SU-DHL-6 (cell line): ENCODE results near the gene FAM120A.

Source experiments
- H2AFZ ChIP-seq: fragments of 200-600 bp; sonication (generic); 2 replicates; pipeline ENCODE4 v1.6.1; 2014; ENCODE audit warnings: low read depth, mild to moderate bottlenecking, moderate library complexity, mixed read lengths, antibody characterized with exemption, low read length; ENCODE audit not compliant: severe bottlenecking
- H3F3A ChIP-seq: fragments of 200-600 bp; shearing (Covaris generic); 2 replicates; pipeline ENCODE4 v1.6.0; 2016; ENCODE audit warnings: antibody characterized with exemption, mild to moderate bottlenecking; ENCODE audit not compliant: insufficient read depth
- H3K27ac ChIP-seq: fragments of 200-600 bp; sonication (generic); 2 replicates; pipeline ENCODE4 v1.5.1; 2016; ENCODE audit warnings: low read depth, mild to moderate bottlenecking, low read length, moderate library complexity, mixed read lengths
- H3K27me3 ChIP-seq: fragments of 200-600 bp; sonication (generic), shearing (Covaris generic); 2 replicates; pipeline ENCODE4 v1.6.0; 2014; ENCODE audit warnings: mild to moderate bottlenecking, low read length
- H3K36me3 ChIP-seq: fragments of 200-600 bp; sonication (generic); 2 replicates; pipeline ENCODE4 v1.6.1; 2014; ENCODE audit warnings: mild to moderate bottlenecking, low read length, mixed read lengths
- H3K4me2 ChIP-seq: fragments of 300-600, 200-600 bp; shearing (Covaris generic), sonication (generic); 2 replicates; pipeline ENCODE4 v1.6.0; 2014; ENCODE audit warnings: low read length, low read depth, mild to moderate bottlenecking; ENCODE audit not compliant: poor library complexity, severe bottlenecking
- H3K4me3 ChIP-seq: fragments of 200-600 bp; sonication (generic); 2 replicates; pipeline ENCODE4 v1.5.1; 2014; ENCODE audit warnings: antibody characterized with exemption, low read length, mild to moderate bottlenecking, mixed read lengths; ENCODE audit not compliant: insufficient read depth, poor library complexity, severe bottlenecking
- H3K79me2 ChIP-seq: fragments of 200-600 bp; sonication (generic); 2 replicates; pipeline ENCODE4 v1.6.1; 2014; ENCODE audit warnings: mild to moderate bottlenecking, low read length, moderate library complexity; ENCODE audit not compliant: insufficient read depth
- H3K9ac ChIP-seq: fragments of 200-600 bp; sonication (generic); 2 replicates; pipeline ENCODE4 v1.7.0; 2014; ENCODE audit warnings: mild to moderate bottlenecking, low read length
- H3K9me2 ChIP-seq: fragments of 200-600 bp; sonication (generic); replicated peaks from 2 replicates; pipeline ENCODE4 v1.6.1; 2014; ENCODE audit warnings: low read length; ENCODE audit not compliant: insufficient read depth
- H3K9me3 ChIP-seq: fragments of 200-600 bp; sonication (generic); 2 replicates; pipeline ENCODE4 v1.6.1; 2014; ENCODE audit warnings: low read length, mixed read lengths; ENCODE audit not compliant: insufficient read depth
- H4K20me1 ChIP-seq: fragments of 200-600 bp; sonication (generic); 2 replicates; pipeline ENCODE4 v1.6.1; 2014; ENCODE audit warnings: low read depth, mild to moderate bottlenecking, antibody characterized with exemption, low read length, moderate library complexity, mixed read lengths
- CTCF ChIP-seq: fragments of 200-600 bp; sonication (generic); IDR thresholded peaks from one replicate; pipeline ENCODE4 v1.5.1; 2017; ENCODE audit warnings: antibody characterized with exemption, mild to moderate bottlenecking, low read length, moderate library complexity; ENCODE audit not compliant: insufficient read depth, poor library complexity, severe bottlenecking
- EZH2phosphoT487 ChIP-seq: fragments of 200-600 bp; sonication (generic), shearing (Covaris generic); conservative IDR thresholded peaks from 2 replicates; pipeline ENCODE4 v1.6.1; 2018; ENCODE audit warnings: mild to moderate bottlenecking, antibody characterized with exemption, low read length, moderate library complexity, mixed read lengths

The FAM120A gene

GRCh38 chr9:93596399-93596798 is 144.9 kb downstream of the FAM120A start:
- Histone ChIP-seq H3K27ac (no peak overlapping the region), H3F3A (no peaks in the 10 kb centered on the region), H3K4me3 (no peak overlapping the region), H2AFZ (no peak overlapping the region), H3K9me3 (no peaks in the 10 kb centered on the region), H3K9me2 (no peaks in the 10 kb centered on the region), H3K27me3 (no peaks in the 10 kb centered on the region), H3K4me2 (no peak overlapping the region), H3K79me2 (no peaks in the 10 kb centered on the region), H4K20me1 (no peaks in the 10 kb centered on the region), H3K9ac (no peak overlapping the region), H3K36me3 (no peaks in the 10 kb centered on the region)
- no peak for TF ChIP-seq EZH2phosphoT487

GRCh38 chr9:93597142-93597706 is 145.7 kb downstream of the FAM120A start:
- Histone ChIP-seq H4K20me1 (no peaks in the 10 kb centered on the region), H2AFZ (no peak overlapping the region), H3K9me3 (no peaks in the 10 kb centered on the region), H3F3A (no peaks in the 10 kb centered on the region), H3K4me3 (no peak overlapping the region), H3K4me2 (no peak overlapping the region), H3K27ac (no peak overlapping the region), H3K9ac (no peak overlapping the region), H3K9me2 (no peaks in the 10 kb centered on the region), H3K79me2 (no peaks in the 10 kb centered on the region), H3K27me3 (no peaks in the 10 kb centered on the region), H3K36me3 (no peaks in the 10 kb centered on the region)
- TF ChIP-seq EZH2phosphoT487, result no peak

- H3K9me2 ChIP-seq, result no peaks in the 10 kb centered on the region
- no peaks in the 10 kb centered on the region for H4K20me1 ChIP-seq
- TF ChIP-seq EZH2phosphoT487 (no peak), CTCF (no peak)
- H3K36me3 ChIP-seq, result no peaks in the 10 kb centered on the region
- no peak overlapping the region for H3K4me2 ChIP-seq
- H3K79me2 ChIP-seq, result no peaks in the 10 kb centered on the region
- H3K4me3 ChIP-seq, result no peak overlapping the region
- H3F3A ChIP-seq, result no peaks in the 10 kb centered on the region
- H3K27me3 ChIP-seq, result no peaks in the 10 kb centered on the region
- H3K9ac ChIP-seq, result no peak overlapping the region
- H3K27ac ChIP-seq, result no peak overlapping the region
- H3K9me3 ChIP-seq, result no peaks in the 10 kb centered on the region
- no peak overlapping the region for H2AFZ ChIP-seq
Observed at GRCh38 chr9:93597871-93598646, 146.6 kb downstream of the FAM120A start.

GRCh38 chr9:93598647-93599241 is 147.3 kb downstream of the FAM120A start:
- Histone ChIP-seq H3K4me2 (no peak overlapping the region), H4K20me1 (no peaks in the 10 kb centered on the region)
- TF ChIP-seq CTCF (no peak), EZH2phosphoT487 (no peak)

More at GRCh38 chr9:93598647-93599241, 147.3 kb downstream of the FAM120A start:
- Histone ChIP-seq H3K79me2 (no peaks in the 10 kb centered on the region), H2AFZ (no peak overlapping the region), H3K27ac (no peak overlapping the region), H3K4me3 (no peak overlapping the region), H3K9me3 (no peaks in the 10 kb centered on the region), H3K36me3 (no peaks in the 10 kb centered on the region), H3K27me3 (no peaks in the 10 kb centered on the region), H3K9ac (no peak overlapping the region), H3K9me2 (no peaks in the 10 kb centered on the region), H3F3A (no peaks in the 10 kb centered on the region)
